ENCODE measurements around the gene MMP10.

DNA sequence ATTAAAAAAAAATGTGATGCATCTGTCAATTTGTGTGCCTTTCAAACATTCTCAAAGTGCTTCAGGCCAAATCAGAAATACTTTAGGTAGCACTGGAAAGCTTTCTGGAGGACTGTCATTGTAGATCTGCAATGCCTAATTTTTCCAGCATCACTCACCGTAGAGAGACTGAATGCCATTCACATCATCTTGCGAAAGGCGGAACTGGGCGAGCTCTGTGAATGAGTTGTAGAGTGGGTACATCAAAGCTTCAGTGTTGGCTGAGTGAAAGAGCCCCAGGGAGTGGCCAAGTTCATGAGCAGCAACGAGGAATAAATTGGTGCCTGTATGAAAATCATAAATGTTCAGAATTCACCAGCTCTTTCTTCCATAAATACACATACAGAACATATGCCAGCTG, 4.0 kb downstream of the MMP10 start:
- TF ChIP-seq, protein P1, sequence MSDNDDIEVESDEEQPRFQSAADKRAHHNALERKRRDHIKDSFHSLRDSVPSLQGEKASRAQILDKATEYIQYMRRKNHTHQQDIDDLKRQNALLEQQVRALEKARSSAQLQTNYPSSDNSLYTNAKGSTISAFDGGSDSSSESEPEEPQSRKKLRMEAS (IDR thresholded peaks at IDR 0.05; ENCODE audit: low read depth), result no peak
- TF ChIP-seq JUND (IDR thresholded peaks at IDR 0.05) (no peak), YY1 (IDR thresholded peaks at IDR 0.05; ENCODE audit: low read depth) (no peak), EP300 (IDR thresholded peaks at IDR 0.05; ENCODE audit: borderline replicate concordance in 1 of 2, low read depth in 1 of 2, low read length in 1 of 2) (no peak), POLR2AphosphoS5 (IDR thresholded peaks at IDR 0.05; ENCODE audit: low read depth, low read length) (no peak)

All from SK-N-SH (cell line).